HG03196 (cell line): ENCODE results near the gene DNAI2.

ENCODE experiments used
- ATAC-seq: cut with Tn5 transposase; IDR thresholded peaks from one replicate; pipeline ENCODE4 v1.9.1; 2021; ENCODE audit not compliant: unreplicated experiment

Gene DNAI2, protein sequence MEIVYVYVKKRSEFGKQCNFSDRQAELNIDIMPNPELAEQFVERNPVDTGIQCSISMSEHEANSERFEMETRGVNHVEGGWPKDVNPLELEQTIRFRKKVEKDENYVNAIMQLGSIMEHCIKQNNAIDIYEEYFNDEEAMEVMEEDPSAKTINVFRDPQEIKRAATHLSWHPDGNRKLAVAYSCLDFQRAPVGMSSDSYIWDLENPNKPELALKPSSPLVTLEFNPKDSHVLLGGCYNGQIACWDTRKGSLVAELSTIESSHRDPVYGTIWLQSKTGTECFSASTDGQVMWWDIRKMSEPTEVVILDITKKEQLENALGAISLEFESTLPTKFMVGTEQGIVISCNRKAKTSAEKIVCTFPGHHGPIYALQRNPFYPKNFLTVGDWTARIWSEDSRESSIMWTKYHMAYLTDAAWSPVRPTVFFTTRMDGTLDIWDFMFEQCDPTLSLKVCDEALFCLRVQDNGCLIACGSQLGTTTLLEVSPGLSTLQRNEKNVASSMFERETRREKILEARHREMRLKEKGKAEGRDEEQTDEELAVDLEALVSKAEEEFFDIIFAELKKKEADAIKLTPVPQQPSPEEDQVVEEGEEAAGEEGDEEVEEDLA

DNA sequence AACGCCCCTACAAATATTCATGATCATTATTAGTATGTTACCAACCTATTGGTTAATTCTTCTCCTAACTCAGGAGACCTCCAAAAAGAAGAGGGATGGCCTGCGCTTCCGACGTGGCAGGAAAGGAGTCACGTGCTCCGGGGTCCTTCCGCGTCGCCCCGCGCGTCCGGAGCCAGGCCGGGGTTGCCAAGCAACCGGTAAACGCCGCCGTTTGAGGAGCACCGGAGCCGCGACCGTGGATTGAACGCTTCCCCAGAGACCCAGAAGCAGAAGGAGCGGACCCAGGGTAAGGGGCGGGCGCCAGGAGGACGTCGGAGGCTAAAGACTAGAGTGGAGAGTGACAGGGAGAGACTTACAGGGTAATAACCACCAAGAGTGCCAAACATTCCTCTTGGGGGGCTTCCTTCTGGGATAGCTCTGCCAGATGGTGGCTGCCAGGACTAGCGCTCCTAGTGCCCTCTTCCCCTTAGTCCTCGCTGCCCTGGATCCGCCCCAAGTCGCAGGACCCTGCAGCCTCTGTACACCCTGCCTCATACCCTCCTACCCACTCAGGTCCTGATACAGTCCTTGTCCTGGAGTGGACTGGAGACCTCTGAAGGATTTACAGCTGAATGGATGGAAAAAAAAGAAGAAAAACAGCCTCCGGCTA, at the start of gene DNAI2:
Gene DNAI2, plus strand, starts transcription at position 175 of the 649 bp plus-strand sequence. CDS start 7,584 bp downstream, outside the sequence.
- no peak for ATAC-seq

DNA sequence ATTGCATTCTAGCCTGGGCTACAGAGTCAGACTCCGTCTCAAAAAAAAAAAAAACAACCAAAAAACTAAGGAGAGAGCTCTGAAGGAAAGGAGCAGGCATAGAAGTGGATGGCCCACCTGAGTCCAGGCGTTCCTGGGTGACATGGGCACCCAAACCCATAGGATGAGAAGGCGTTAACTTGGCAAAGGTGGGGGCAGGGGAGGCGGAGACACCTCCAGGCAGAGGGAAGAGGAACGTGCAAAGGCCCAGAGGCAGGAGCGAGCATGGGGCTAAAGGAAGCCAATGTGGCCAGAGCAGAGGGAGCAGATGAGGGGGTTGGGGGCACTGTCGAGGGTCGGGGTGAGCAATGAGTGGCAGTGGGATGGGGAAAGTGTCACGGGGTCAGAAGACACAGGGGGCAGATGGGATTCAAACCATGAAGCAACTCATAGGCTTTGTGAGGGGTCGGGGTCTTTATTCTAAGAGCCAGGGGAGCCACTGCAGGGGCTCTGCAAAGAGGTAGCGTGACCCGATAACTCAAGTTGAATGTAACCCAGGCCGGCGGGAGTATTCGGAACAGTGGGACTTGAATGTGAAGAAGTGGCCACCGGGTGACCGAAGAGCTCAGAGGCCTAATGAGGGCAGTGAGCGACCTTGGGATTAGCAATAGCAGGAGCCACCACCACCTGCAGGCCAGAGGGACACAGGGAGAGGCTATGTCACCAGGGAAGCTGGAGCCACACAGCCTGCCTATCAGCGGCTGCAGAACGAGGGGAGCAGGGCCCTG, 48.9 kb upstream of the DNAI2 start:
- ATAC-seq: no peak

- no peak for ATAC-seq
Measured at GRCh38 chr17:74226252-74226651, 47.8 kb upstream of the DNAI2 start.

DNA sequence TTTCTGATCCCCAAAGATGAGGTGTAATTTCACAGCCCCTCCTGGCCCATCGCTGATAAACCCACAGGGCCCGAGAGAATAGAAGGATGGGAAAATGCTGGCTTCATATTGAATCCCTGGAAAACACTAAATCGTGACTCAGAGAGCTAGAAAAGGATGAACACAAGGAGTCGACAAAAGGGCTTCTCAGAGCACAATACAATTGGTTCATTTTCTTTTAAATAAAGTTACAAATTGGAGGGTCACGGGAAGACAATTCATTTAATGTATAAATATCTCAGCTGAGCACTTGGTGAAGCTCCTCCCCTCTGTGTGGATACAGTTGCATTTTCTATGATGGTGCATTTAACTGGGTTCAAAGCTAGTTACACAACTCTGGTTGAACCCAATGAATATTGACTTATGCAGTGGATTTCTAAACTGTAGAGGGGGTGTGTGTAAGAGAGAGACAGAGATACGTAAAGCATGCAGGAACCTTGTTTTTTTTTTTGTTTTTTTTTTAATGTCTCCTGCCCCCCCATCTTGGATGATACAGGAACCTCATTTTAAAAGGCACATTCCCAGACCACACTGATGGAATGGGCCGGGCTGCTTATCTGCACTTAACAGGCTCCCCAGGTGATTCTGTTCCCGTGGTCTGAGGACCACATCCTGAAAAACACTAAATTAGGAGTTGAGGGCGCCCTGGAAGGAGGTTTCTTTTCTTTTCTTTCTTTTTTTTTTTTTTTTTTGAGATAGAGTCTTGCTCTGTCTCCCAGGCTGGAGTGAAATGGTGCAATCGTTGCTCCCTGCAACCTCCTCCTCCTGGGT, 46.6 kb upstream of the DNAI2 start:
- no peak for ATAC-seq

- no peak for ATAC-seq
Measured at GRCh38 chr17:74228306-74228978, 45.6 kb upstream of the DNAI2 start.

- no peak for ATAC-seq
Measured at GRCh38 chr17:74230896-74231295, 43.1 kb upstream of the DNAI2 start.

DNA sequence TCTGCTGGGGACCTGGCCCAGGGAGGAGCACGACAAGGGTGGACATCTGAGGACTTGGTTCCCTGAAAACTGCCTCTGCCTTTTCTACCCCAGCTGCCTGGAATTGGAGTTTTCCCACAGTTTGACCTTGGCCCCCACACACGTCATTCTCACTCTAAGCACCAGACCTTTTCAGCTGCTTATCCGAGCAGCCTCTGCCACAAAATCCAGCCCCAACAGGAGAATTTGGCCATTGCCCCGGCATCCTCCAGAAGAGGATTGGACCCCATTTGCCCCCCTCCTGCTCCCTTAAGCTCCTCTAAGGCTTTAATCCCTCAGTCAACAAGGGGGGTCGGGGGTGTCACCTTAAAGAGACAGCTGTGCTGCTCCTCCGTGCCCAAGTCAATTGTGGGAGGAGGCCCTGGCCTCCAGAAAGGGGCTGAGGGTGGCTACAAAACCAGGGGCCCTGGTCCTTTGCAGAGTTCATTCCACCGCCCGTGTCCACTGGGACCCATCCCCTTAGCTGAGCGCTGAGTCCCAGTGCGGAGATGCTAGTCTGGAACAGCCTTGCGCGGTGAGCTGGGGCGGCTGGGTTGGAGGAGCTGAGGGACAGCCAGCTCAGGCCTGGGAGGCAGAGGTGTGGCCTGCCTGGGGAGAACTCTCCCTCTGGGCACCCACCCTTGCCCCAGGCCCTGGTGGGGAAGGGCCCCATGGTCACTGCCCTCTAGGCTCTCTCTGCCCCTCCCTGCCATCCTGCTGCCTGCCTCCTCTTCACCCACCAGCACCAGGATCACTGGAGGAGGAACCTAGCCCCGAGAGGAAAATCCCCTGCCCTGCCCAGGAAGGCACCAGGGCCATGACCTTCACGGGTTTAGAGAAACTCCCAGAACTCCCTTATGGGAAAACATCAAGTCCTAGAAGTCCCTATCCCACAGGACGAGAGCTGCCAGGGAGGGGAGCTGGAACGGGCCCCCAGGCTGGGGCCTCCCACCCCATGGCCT, 41.8 kb upstream of the DNAI2 start:
- ATAC-seq: no peak

GRCh38 chr17:74233937-74234336, 40.1 kb upstream of the DNAI2 start:
- ATAC-seq: no peak

DNA sequence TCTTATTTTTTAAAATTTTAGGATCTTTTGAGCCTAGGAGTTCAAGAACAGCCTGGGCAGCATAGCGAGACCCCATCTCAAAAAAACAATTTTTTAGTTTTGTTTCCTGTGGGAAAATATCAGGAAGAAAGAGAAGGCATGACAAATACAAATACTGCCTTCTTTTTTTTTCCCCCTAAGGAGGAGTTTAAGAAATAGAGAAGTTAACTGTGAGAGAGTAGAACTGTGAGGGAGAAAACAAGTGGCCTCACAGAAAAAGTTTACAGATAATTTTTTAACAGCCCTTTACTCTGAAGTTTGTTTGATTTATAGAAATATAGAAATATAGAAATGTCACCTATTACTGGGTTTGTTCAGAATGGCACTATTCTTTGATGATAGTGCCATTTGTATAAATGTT, 39.5 kb upstream of the DNAI2 start:
- ATAC-seq: no peak

- ATAC-seq: no peak
Measured at GRCh38 chr17:74235040-74235581, 38.9 kb upstream of the DNAI2 start.

- no peak for ATAC-seq
Measured at GRCh38 chr17:74235911-74236371, 38.1 kb upstream of the DNAI2 start.

- no peak for ATAC-seq
Measured at GRCh38 chr17:74237321-74237720, 36.7 kb upstream of the DNAI2 start.

GRCh38 chr17:74239172-74239571, 34.9 kb upstream of the DNAI2 start:
- ATAC-seq: no peak

- no peak for ATAC-seq
Measured at GRCh38 chr17:74240618-74241205, 33.3 kb upstream of the DNAI2 start.

GRCh38 chr17:74241431-74241830, 32.6 kb upstream of the DNAI2 start:
- no peak for ATAC-seq

- no peak for ATAC-seq
Measured at GRCh38 chr17:74241847-74242246, 32.2 kb upstream of the DNAI2 start.

DNA sequence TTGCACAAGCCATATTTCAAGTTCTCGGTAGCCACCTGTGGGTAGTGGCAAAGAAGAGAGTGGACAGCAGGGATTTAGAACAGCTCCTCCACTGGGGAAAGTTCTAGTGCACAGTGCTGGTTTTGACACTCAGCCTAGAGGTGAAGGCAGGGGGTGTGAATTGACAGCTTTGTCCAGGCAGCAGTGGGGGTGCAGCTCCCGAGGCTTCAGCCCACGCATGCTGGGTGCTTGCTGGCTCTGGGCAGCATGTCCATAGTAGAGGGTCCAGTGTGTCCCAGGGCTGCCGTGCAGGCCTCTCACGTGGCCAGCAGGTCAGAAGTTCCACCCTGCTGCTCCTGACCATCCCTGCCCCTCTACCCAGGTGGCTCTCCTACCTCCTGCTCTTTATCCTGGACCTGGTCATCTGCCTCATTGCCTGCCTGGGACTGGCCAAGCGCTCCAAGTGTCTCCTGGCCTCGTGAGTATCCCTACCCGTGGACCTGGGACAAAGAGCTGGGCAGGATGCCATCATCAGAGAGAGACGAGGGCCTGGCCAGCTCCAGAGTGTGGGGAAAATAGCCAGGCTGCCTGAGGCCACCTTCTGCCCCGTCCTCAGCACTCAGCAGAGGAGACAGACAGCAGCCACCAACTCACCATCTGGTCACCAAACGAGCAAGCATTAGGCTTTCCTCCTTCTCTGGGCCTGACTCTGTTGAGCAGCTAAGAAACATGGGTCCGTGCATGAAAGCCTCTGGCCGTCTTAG, 30.9 kb upstream of the DNAI2 start:
- ATAC-seq: no peak
